Measurements from ENCODE around the gene LGALS8. TPM values are rescaled to one million over a fixed set of nuclear protein-coding genes. Genes with fewer than 3 reads are reported as not detected.

LGALS8 gene
- total RNA-seq, 4 donors from 2014 or later = 45.7 to 112 (median 61.5) TPM

- no peak overlapping the region for H3K27ac ChIP-seq
- H3K9me3 ChIP-seq = no peaks in the 10 kb centered on the region
- no peaks in the 10 kb centered on the region for H3K27me3 ChIP-seq
- H3K4me3 ChIP-seq = no peak overlapping the region
- no peak for TF ChIP-seq CTCF (IDR thresholded peaks at IDR 0.05)
- no peak for TF ChIP-seq POLR2A (IDR thresholded peaks at IDR 0.05)
- no peaks in the 10 kb centered on the region for H3K36me3 ChIP-seq
- intact Hi-C loops (cut with DNase I; ENCODE audit: low total_unique reads) = no loop called here
- DNase-seq = no peak
- H3K4me1 ChIP-seq = no peaks in the 10 kb centered on the region
Measured at GRCh38 chr1:236556606-236557005, 32.8 kb downstream of the LGALS8 start.

GRCh38 chr1:236558081-236558480, 34.3 kb downstream of the LGALS8 start:
- Histone ChIP-seq H3K4me1 (no peaks in the 10 kb centered on the region), H3K27ac (no peak overlapping the region), H3K4me3 (no peak overlapping the region), H3K27me3 (no peaks in the 10 kb centered on the region), H3K9me3 (no peaks in the 10 kb centered on the region), H3K36me3 (no peaks in the 10 kb centered on the region)
- DNase-seq = no peak
- intact Hi-C loops (cut with DNase I; ENCODE audit: low total_unique reads) = no loop called here
- TF ChIP-seq POLR2A (IDR thresholded peaks at IDR 0.05) (no peak), CTCF (IDR thresholded peaks at IDR 0.05) (no peak)

GRCh38 chr1:236558846-236559245, 35.1 kb downstream of the LGALS8 start:
- intact Hi-C loops (cut with DNase I; ENCODE audit: low total_unique reads) = no loop called here
- Histone ChIP-seq H3K27me3 (no peaks in the 10 kb centered on the region), H3K27ac (no peak overlapping the region), H3K9me3 (no peaks in the 10 kb centered on the region), H3K4me1 (no peaks in the 10 kb centered on the region), H3K36me3 (no peaks in the 10 kb centered on the region), H3K4me3 (no peak overlapping the region)
- no peak for TF ChIP-seq POLR2A (IDR thresholded peaks at IDR 0.05)
- no peak for TF ChIP-seq CTCF (IDR thresholded peaks at IDR 0.05)
- no peak for DNase-seq

- H3K27ac ChIP-seq = no peak overlapping the region
- intact Hi-C loops (cut with DNase I; ENCODE audit: low total_unique reads) = no loop called here
- no peak for TF ChIP-seq POLR2A (IDR thresholded peaks at IDR 0.05)
- no peak for TF ChIP-seq CTCF (IDR thresholded peaks at IDR 0.05)
- no peaks in the 10 kb centered on the region for H3K9me3 ChIP-seq
- DNase-seq = no peak
- H3K27me3 ChIP-seq = no peaks in the 10 kb centered on the region
- H3K4me3 ChIP-seq = no peak overlapping the region
- H3K4me1 ChIP-seq = no peaks in the 10 kb centered on the region
- H3K36me3 ChIP-seq = no peaks in the 10 kb centered on the region
Measured at GRCh38 chr1:236560213-236560771, 36.5 kb downstream of the LGALS8 start.

- intact Hi-C loops (cut with DNase I; ENCODE audit: low total_unique reads) = no loop called here
- Histone ChIP-seq H3K36me3 (no peaks in the 10 kb centered on the region), H3K27ac (no peak overlapping the region)
Measured at GRCh38 chr1:236561976-236562375, 38.2 kb downstream of the LGALS8 start.

More at GRCh38 chr1:236561976-236562375, 38.2 kb downstream of the LGALS8 start:
- no peak for TF ChIP-seq CTCF (IDR thresholded peaks at IDR 0.05)
- Histone ChIP-seq H3K9me3 (no peaks in the 10 kb centered on the region), H3K27me3 (no peaks in the 10 kb centered on the region), H3K4me1 (no peaks in the 10 kb centered on the region), H3K4me3 (no peak overlapping the region)
- no peak for DNase-seq
